GM12873 (cell line): ENCODE measurements around the gene OR9A2.

Source experiments
- CTCF ChIP-seq: IDR thresholded peaks from 2 replicates; pipeline ENCODE4 v1.5.1; 2012; ENCODE audit warnings: low read depth, mild to moderate bottlenecking, moderate library complexity, low read length, control low read depth; ENCODE audit not compliant: insufficient read depth; ENCODE audit errors: missing control alignments

The OR9A2 gene

GRCh38 chr7:143043391-143043790 lies 16.5 kb upstream of the OR9A2 start:
- no peak for TF ChIP-seq CTCF

- TF ChIP-seq CTCF, result no peak
Observed at GRCh38 chr7:143042790-143043271, 15.9 kb upstream of the OR9A2 start.

- TF ChIP-seq CTCF, result no peak
Observed at GRCh38 chr7:143042159-143042789, 15.3 kb upstream of the OR9A2 start.

GRCh38 chr7:143041346-143041745 lies 14.4 kb upstream of the OR9A2 start:
- TF ChIP-seq CTCF, result no peak

- TF ChIP-seq CTCF, result no peak
Observed at GRCh38 chr7:143040209-143040715, 13.3 kb upstream of the OR9A2 start.

GRCh38 chr7:143038635-143039034 lies 11.7 kb upstream of the OR9A2 start:
- no peak for TF ChIP-seq CTCF

- no peak for TF ChIP-seq CTCF
Observed at GRCh38 chr7:143027683-143028082, 751 bp upstream of the OR9A2 start.
